ENCODE data around the gene CORO7.

DNA sequence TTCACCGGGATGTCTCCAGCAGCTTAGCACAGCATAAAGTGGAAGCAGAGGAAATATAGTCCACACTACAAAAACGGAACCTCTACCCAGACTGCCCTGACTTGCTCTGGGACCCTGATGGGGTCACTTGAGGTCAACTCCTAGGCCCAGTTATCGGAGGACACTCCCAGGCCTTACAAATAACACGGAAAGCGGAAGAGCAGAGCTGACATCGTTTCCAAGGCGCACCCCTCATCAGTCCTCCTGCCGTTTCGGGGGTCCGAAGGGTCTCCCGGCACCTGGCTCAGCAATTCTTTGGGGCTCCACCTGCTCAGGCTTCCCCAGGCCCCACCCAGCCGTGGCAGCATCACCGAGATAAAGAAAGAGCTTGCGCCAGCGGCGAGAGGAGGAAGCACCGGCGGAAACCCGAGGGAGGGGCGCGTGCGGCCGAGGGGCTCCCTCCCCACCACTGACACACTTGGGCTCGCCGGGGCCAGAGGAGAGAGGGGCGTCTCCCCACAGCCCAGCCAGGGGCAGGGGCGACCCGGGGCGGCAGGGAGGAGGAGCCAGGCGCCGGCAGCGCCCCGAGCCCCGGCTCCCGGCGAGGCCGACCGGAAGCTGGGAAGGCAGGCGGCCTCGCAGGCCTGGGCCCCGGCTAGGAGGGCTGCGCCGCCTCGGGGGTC, 727 bp downstream of the CORO7 start:
- TF ChIP-seq GATA2 (IDR thresholded peaks at IDR 0.05; ENCODE audit: low read depth, low read length) (no peak), GATA3 (IDR thresholded peaks at IDR 0.05; ENCODE audit: low read depth, low read length) (no peak)

Data from SH-SY5Y (cell line).